Keratinocyte (primary cell): ENCODE results near the gene BLMH. TPM values are rescaled to one million over a fixed set of nuclear protein-coding genes. Genes with fewer than 3 reads are reported as not detected.

Experiments used
- DNase-seq: peaks from one replicate; pipeline ENCODE4 v3.0.0-alpha.2; 2011; ENCODE audit warnings: low read depth, missing footprints, low spot score
- FAIRE-seq: peaks from 2 replicates; lab custom pipeline; 2011; peaks lifted over from hg19 to GRCh38; lab: Jason Lieb, UNC
- H2AFZ ChIP-seq: 2 replicates; pipeline ENCODE4 v1.6.0; 2012; ENCODE audit warnings: low read length, control low read depth, inconsistent platforms; ENCODE audit not compliant: control insufficient read depth
- H3K27ac ChIP-seq: 2 replicates; pipeline ENCODE4 v1.5.1; 2011; ENCODE audit warnings: low read length; ENCODE audit not compliant: control insufficient read depth, insufficient read depth
- H3K27me3 ChIP-seq: 3 replicates; pipeline ENCODE4 v1.6.0; 2011; ENCODE audit warnings: low read length; ENCODE audit not compliant: control insufficient read depth, insufficient read depth; ENCODE audit errors: extremely low read depth
- H3K36me3 ChIP-seq, 2 experiments: 2 replicates in 1 of 2; 3 replicates in 1 of 2; pipeline ENCODE4 v1.5.1; 2011; ENCODE audit warnings: low read length in 2 of 2, mild to moderate bottlenecking in 1 of 2; ENCODE audit not compliant: control insufficient read depth in 2 of 2, insufficient read depth in 2 of 2; ENCODE audit errors: extremely low read depth in 1 of 2
- H3K4me1 ChIP-seq: 3 replicates; pipeline ENCODE4 v1.5.1; 2011; ENCODE audit warnings: low read length; ENCODE audit not compliant: control insufficient read depth, insufficient read depth; ENCODE audit errors: extremely low read depth
- H3K4me2 ChIP-seq: 3 replicates; pipeline ENCODE4 v1.6.0; 2011; ENCODE audit warnings: low read depth, low read length; ENCODE audit not compliant: control insufficient read depth, insufficient read depth; ENCODE audit errors: extremely low read depth
- H3K4me3 ChIP-seq, 3 experiments: fragments of 200-600 bp in 1 of 3; sonication (generic) in 1 of 3; 2 replicates in 2 of 3; 3 replicates in 1 of 3; pipeline ENCODE4 v1.5.1; 2011 to 2016; ENCODE audit warnings: low read length in 3 of 3, mild to moderate bottlenecking in 3 of 3, control low read depth in 2 of 3, inconsistent platforms in 1 of 3, low read depth in 1 of 3, mixed read lengths in 1 of 3, mixed run types in 1 of 3, moderate library complexity in 1 of 3; ENCODE audit not compliant: control insufficient read depth in 2 of 3, insufficient read depth in 2 of 3; ENCODE audit errors: extremely low read depth in 1 of 3
- H3K79me2 ChIP-seq: 2 replicates; pipeline ENCODE4 v1.6.0; 2012; ENCODE audit warnings: low read length; ENCODE audit not compliant: control insufficient read depth, insufficient read depth
- H3K9ac ChIP-seq: 3 replicates; pipeline ENCODE4 v1.6.0; 2011; ENCODE audit warnings: low read length; ENCODE audit not compliant: control insufficient read depth, insufficient read depth; ENCODE audit errors: extremely low read depth
- H3K9me1 ChIP-seq: 3 replicates; pipeline ENCODE4 v1.6.0; 2011; ENCODE audit warnings: low read length; ENCODE audit not compliant: control insufficient read depth, insufficient read depth; ENCODE audit errors: extremely low read depth
- H3K9me3 ChIP-seq: 2 replicates; pipeline ENCODE4 v1.5.1; 2012; ENCODE audit warnings: low read depth, low read length; ENCODE audit not compliant: control insufficient read depth
- H4K20me1 ChIP-seq: 3 replicates; pipeline ENCODE4 v1.6.0; 2011; ENCODE audit warnings: low read length; ENCODE audit not compliant: control insufficient read depth, insufficient read depth; ENCODE audit errors: extremely low read depth
- CTCF ChIP-seq, 3 experiments: IDR thresholded peaks in 1 of 3; conservative IDR thresholded peaks in 1 of 3; optimal IDR thresholded peaks in 1 of 3; 2 replicates in 2 of 3; 3 replicates in 1 of 3; pipeline versions ENCODE3 to v1.5.1; 2011; ENCODE audit warnings: low read length in 3 of 3, mild to moderate bottlenecking in 3 of 3, moderate library complexity in 2 of 3, control low read depth in 1 of 3, inconsistent platforms in 1 of 3; ENCODE audit not compliant: insufficient read depth in 2 of 3; ENCODE audit errors: extremely low read depth in 1 of 3
- EZH2 ChIP-seq: IDR thresholded peaks from one replicate; pipeline ENCODE4 v1.6.1; 2012; ENCODE audit warnings: inconsistent platforms, mild to moderate bottlenecking, low read length, moderate library complexity
- dilution Hi-C: fragments of 300-500 bp; cut with MboI; formaldehyde crosslinking; loops from one replicate; pipeline ENCODE4 v1.7.0; 2020; ENCODE audit warnings: low sequenced_read_pairs; ENCODE audit not compliant: extremely low pct_ligation_motif_present
- polyA plus RNA-seq, 5 experiments: library from polyadenylated mRNA; depleted of rRNA in 3 of 5; stranded (reverse) in 3 of 5; stranded (forward) in 1 of 5; unstranded in 1 of 5; fragments of >200 nt; gene quantifications; 1 replicate in 1 of 5; 2 replicates in 3 of 5; 3 replicates in 1 of 5; pipeline versions ENCODE4 v1.2.1 to v1.2.3, GENCODE V29; 2011 to 2012; ENCODE audit warnings: missing spikeins in 2 of 5, low read depth in 1 of 5, low replicate concordance in 1 of 5

BLMH gene
- polyA plus RNA-seq, 1 donor (not counting 4 experiments of a cell fraction or from before 2014, with no cell fraction given): 4.2 TPM

DNA sequence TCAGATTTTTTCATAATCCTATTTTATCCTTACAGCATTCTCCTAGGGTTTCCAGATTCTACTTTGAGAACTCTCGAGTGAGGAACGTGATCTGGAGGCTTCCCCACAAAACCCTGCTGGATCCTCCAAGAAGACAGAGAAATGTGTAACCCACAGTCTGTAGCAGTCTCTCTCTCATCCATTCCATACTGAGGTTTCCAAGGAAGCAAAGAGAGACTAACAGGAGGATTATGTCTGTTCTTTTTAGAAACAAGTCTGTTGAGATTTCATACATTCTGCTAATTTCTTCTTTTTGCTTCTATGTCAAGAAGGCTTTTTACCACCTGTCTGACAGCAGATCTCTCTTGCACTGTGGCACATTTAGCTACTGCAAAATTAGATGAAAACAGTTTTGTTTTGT is 23.4 kb upstream of the BLMH start:
- Histone ChIP-seq H3K4me3 (no peak overlapping the region), H3K9me1 (no peaks in the 10 kb centered on the region), H3K9ac (no peak overlapping the region), H3K27ac (no peak overlapping the region), H2AFZ (no peak overlapping the region), H3K4me1 (no peaks in the 10 kb centered on the region), H3K27me3 (peaks cover 10% of the 10 kb centered on the region), H4K20me1 (no peaks in the 10 kb centered on the region), H3K79me2 (no peaks in the 10 kb centered on the region), H3K9me3 (no peaks in the 10 kb centered on the region), H3K36me3 (no peaks in the 10 kb centered on the region), H3K4me2 (no peak overlapping the region)
- dilution Hi-C loops: no loop called here
- FAIRE-seq (no peak), DNase-seq (no peak)
- TF ChIP-seq CTCF (optimal IDR thresholded peaks at IDR 0.05 in 1 of 3, IDR thresholded peaks at IDR 0.05 in 1 of 3, conservative IDR thresholded peaks at IDR 0.05 in 1 of 3; ENCODE audit: extremely low read depth in 1 of 3, insufficient read depth in 2 of 3, low read length in 3 of 3) (no peak), EZH2 (no peak)

DNA sequence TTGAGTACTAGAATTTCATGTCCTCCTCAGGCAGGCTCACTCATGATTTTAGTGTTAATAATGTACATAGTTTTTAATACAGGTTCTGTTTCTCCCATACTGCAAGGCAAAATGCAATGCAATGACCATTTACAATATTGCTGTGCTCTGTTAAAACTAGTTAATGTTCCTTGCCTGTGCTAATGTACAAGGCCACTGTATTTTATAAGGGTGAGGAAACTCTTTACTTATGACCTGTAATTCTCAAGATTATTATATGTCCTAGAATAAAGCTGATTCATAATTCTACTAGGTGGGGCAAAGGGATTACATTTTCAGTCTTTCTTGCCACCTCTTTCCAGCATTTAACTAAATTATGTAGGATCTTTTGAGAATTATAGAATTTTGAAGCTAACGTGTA is 22.7 kb upstream of the BLMH start:
- Histone ChIP-seq H3K27ac (no peak overlapping the region), H3K4me1 (no peaks in the 10 kb centered on the region), H2AFZ (no peak overlapping the region), H3K9me1 (no peaks in the 10 kb centered on the region), H3K27me3 (peaks cover 10% of the 10 kb centered on the region), H3K4me2 (no peak overlapping the region), H3K36me3 (no peaks in the 10 kb centered on the region), H3K9me3 (no peaks in the 10 kb centered on the region), H3K4me3 (no peak overlapping the region), H3K79me2 (no peaks in the 10 kb centered on the region), H4K20me1 (no peaks in the 10 kb centered on the region), H3K9ac (no peak overlapping the region)
- no peak for TF ChIP-seq EZH2
- no peak for TF ChIP-seq CTCF (optimal IDR thresholded peaks at IDR 0.05 in 1 of 3, IDR thresholded peaks at IDR 0.05 in 1 of 3, conservative IDR thresholded peaks at IDR 0.05 in 1 of 3; ENCODE audit: extremely low read depth in 1 of 3, insufficient read depth in 2 of 3, low read length in 3 of 3)
- no peak for DNase-seq
- dilution Hi-C loops: no loop called here
- FAIRE-seq: no peak
